K562 (cell line): Measurements from ENCODE around the gene KLF2. TPM values are rescaled to one million over a fixed set of nuclear protein-coding genes. Genes with fewer than 3 reads are reported as not detected.
A peak's percentile ranks its signal among the peaks of the same experiment; 100 is the strongest.

Experiments used
- ATAC-seq: fragments of 200-7000 bp; cut with Tn5 transposase; 3 replicates; pipeline ENCODE4 v1.9.1; 2020; ENCODE audit warnings: moderate library complexity
- BruUV-seq: library from RNA; stranded (reverse); fragments of 400-500 nt; replicated peaks from 2 replicates; lab custom pipeline; 2021; lab: Mats Ljungman, UMichigan
- CTCF ChIA-PET: fragments of 300-600 bp; formaldehyde crosslinking; extraction: SDS; loops from one replicate; lab custom pipeline; 2021; ENCODE audit warnings: low intra/inter-chr PET ratio; lab: Yijun Ruan, JAX
- POLR2A ChIA-PET: fragments of 300-600, 350-650 bp; sonication (Branson Sonifier 250); formaldehyde crosslinking; extraction: SDS; loops from one replicate; lab custom pipeline; 2021; ENCODE audit warnings: antibody characterized with exemption, inconsistent platforms; lab: Yijun Ruan, JAX
- DNase-seq, 4 experiments: peaks; one replicate each; pipeline versions ENCODE4 v3.0.0 to v3.0.0-alpha.2; 2011 to 2018; ENCODE audit warnings: low spot score in 3 of 4, mixed read lengths in 3 of 4; ENCODE audit errors: extremely low read depth in 1 of 4
- FAIRE-seq: peaks from 2 replicates; lab custom pipeline; 2011; peaks lifted over from hg19 to GRCh38; lab: Jason Lieb, UNC
- H2AFZ ChIP-seq: 2 replicates; pipeline ENCODE4 v1.6.0; 2011; ENCODE audit warnings: low read depth, low read length, control low read depth, inconsistent platforms
- H3K27ac ChIP-seq: fragments of 200-600 bp; 3 replicates; pipeline ENCODE4 v1.8.0; 2011; ENCODE audit warnings: low read depth, mild to moderate bottlenecking, control low read depth, inconsistent platforms, low read length, moderate library complexity, mixed read lengths; ENCODE audit errors: extremely low read depth
- H3K27me3 ChIP-seq, 2 experiments: fragments of 300-600 bp in 1 of 2; 2 replicates in 1 of 2; 3 replicates in 1 of 2; pipeline versions ENCODE4 v1.6.0 to v1.8.0; 2011; ENCODE audit warnings: inconsistent platforms in 2 of 2, low read length in 2 of 2, mild to moderate bottlenecking in 1 of 2, mixed read lengths in 1 of 2, moderate library complexity in 1 of 2; ENCODE audit not compliant: control insufficient read depth in 2 of 2, insufficient read depth in 2 of 2
- H3K36me3 ChIP-seq: fragments of 300-600 bp; 3 replicates; pipeline ENCODE4 v1.8.0; 2011; ENCODE audit warnings: mild to moderate bottlenecking, low read length, inconsistent platforms; ENCODE audit not compliant: control insufficient read depth, insufficient read depth
- H3K4me1 ChIP-seq, 2 experiments: fragments of 200-600 bp in 1 of 2; replicated peaks in 1 of 2; 2 replicates in 1 of 2; 3 replicates in 1 of 2; pipeline versions ENCODE4 v1.5.1 to v1.8.0; 2011; ENCODE audit warnings: inconsistent platforms in 2 of 2, low read length in 2 of 2, mild to moderate bottlenecking in 1 of 2, mixed read lengths in 1 of 2, moderate library complexity in 1 of 2; ENCODE audit not compliant: control insufficient read depth in 2 of 2, insufficient read depth in 2 of 2
- H3K4me2 ChIP-seq: 2 replicates; pipeline ENCODE4 v1.6.1; 2011; ENCODE audit warnings: low read length, control low read depth, inconsistent platforms, mixed read lengths; ENCODE audit not compliant: insufficient read depth
- H3K4me3 ChIP-seq: fragments of 200-600 bp; sonication (generic), shearing (Covaris generic); 2 replicates; pipeline ENCODE4 v1.5.1; 2016; ENCODE audit warnings: control low read depth, inconsistent platforms
- H3K79me2 ChIP-seq: fragments of 200-600 bp; 3 replicates; pipeline ENCODE4 v1.8.0; 2011; ENCODE audit warnings: low read length, inconsistent platforms; ENCODE audit not compliant: control insufficient read depth, insufficient read depth
- H3K9ac ChIP-seq, 2 experiments: 2 replicates each; pipeline versions ENCODE4 v1.6.0 to v1.6.1; 2011; ENCODE audit warnings: low read depth in 2 of 2, low read length in 2 of 2, control low read depth in 1 of 2, inconsistent platforms in 1 of 2, mild to moderate bottlenecking in 1 of 2, mixed read lengths in 1 of 2; ENCODE audit not compliant: insufficient read depth in 1 of 2
- H3K9me1 ChIP-seq: one replicate; pipeline ENCODE4 v1.6.0; 2011; ENCODE audit warnings: inconsistent platforms, mild to moderate bottlenecking, low read length, moderate library complexity; ENCODE audit not compliant: control insufficient read depth, insufficient read depth
- H3K9me3 ChIP-seq: replicated peaks from 2 replicates; pipeline ENCODE4 v1.5.1; 2011; ENCODE audit warnings: low read depth, low read length, inconsistent platforms; ENCODE audit not compliant: control insufficient read depth, insufficient read depth
- H4K20me1 ChIP-seq: replicated peaks from 2 replicates; pipeline ENCODE4 v1.6.1; 2011; ENCODE audit warnings: low read length, inconsistent platforms, mixed read lengths; ENCODE audit not compliant: control insufficient read depth, insufficient read depth
- DACH1 ChIP-seq: fragments of 450-650 bp; IDR thresholded peaks from 2 replicates; pipeline ENCODE4 v1.6.1; 2018; ENCODE audit not compliant: partially characterized antibody
- GTF2F1 ChIP-seq: IDR thresholded peaks from 2 replicates; pipeline ENCODE4 v1.6.1; 2011; ENCODE audit warnings: low read depth, low read length, improper control_type of control experiment
- RBM25 ChIP-seq: fragments of 200-400 bp; formaldehyde crosslinking; IDR thresholded peaks from 2 replicates; pipeline ENCODE4 v1.6.1; 2018; ENCODE audit warnings: low read length, low read depth, moderate library complexity; ENCODE audit not compliant: severe bottlenecking
- SMARCA5 ChIP-seq: fragments of 450-650 bp; IDR thresholded peaks from 2 replicates; pipeline ENCODE4 v1.6.1; 2016
- ZKSCAN1 ChIP-seq: fragments of 150-350 bp; IDR thresholded peaks from 2 replicates; pipeline ENCODE4 v1.6.1; 2016; ENCODE audit warnings: low read depth, low read length
- ZNF121 ChIP-seq: sonication (generic); formaldehyde crosslinking; conservative IDR thresholded peaks from 2 replicates; pipeline ENCODE4 v1.8.0; 2022; ENCODE audit warnings: missing genetic modification reagents
- ZNF217 ChIP-seq: sonication (generic); formaldehyde crosslinking; IDR thresholded peaks from 2 replicates; pipeline ENCODE4 v1.8.0; 2022; ENCODE audit warnings: mild to moderate bottlenecking, missing genetic modification reagents
- WGBS: fragments of 100-300 bp; shearing (Covaris generic); methylation state at CpG from one replicate; pipeline ENCODE4 v1.1.6; 2016; ENCODE audit warnings: low coverage, mixed read lengths; ENCODE audit not compliant: insufficient coverage; ENCODE audit errors: missing lambda C conversion rate; 5-methylcytosine and 5-hydroxymethylcytosine counted together
- in situ Hi-C: fragments of 300-500 bp; cut with MboI; formaldehyde crosslinking; loops from 4 replicates; pipeline ENCODE4 v1.15.0; 2018; ENCODE audit warnings: inconsistent platforms, mixed read lengths
- intact Hi-C: fragments of 100-400 bp; cut with micrococcal nuclease; formaldehyde crosslinking; loops from 2 replicates; pipeline ENCODE4 v1.14.2; 2022
- polyA plus RNA-seq, 8 experiments: library from polyadenylated mRNA; depleted of rRNA in 4 of 8; stranded (reverse) in 5 of 8; unstranded in 3 of 8; fragments of >200 nt; fragmentation: Nextera tagmentation in 2 of 8; fragmentation: Illumina TruSeq in 1 of 8; extraction: Ambion mirVana in 2 of 8; extraction: Trizol in 1 of 8; gene quantifications; 2 replicates each; pipeline versions ENCODE4 v1.2.1 to v1.2.3, GENCODE V29; 2011 to 2014; ENCODE audit warnings: inconsistent platforms in 1 of 8, missing spikeins in 1 of 8
- total RNA-seq, 7 experiments: library from RNA; depleted of rRNA in 6 of 7; stranded (reverse); fragments of >200 nt in 6 of 7; fragmentation: Illumina TruSeq in 2 of 7; extraction: Trizol in 2 of 7; gene quantifications; 2 replicates each; pipeline versions ENCODE4 v1.2.1 to v1.2.3, GENCODE V29; 2011 to 2021; ENCODE audit warnings: low replicate concordance in 1 of 7
- TF ChIP-seq, protein P1 (sequence below): fragments of 450-650 bp; IDR thresholded peaks from 2 replicates; pipeline ENCODE4 v1.6.1; 2014; ENCODE audit warnings: low read depth, mild to moderate bottlenecking, moderate library complexity, borderline replicate concordance

KLF2 gene
- total and polyA plus RNA-seq, 9 of the 15 experiments (the other 6 are each of a cell fraction or from before 2014, with no cell fraction given) = 0.07 to 0.71 TPM; not detected in 7

DNA sequence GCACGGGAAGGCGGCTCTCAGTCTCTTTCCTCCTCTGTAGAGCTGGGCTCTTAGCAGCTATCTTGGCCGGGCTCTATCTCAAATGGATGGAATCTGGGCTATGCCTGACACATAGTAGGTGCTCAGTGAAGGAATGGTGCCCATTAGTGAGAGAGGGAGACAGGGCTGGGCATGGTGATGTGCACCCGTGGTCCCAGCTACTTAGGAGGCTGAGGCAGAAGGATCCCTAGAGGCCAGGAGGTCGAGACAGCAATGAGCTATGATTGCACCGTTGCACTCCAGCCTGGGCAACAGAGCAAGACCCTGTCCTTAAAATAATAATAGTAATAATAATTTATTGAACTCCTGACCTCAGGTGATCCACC, 14.7 kb downstream of the KLF2 start:
- DNase-seq = no peak
- ATAC-seq = no peak
- Histone ChIP-seq H4K20me1 (no peaks in the 10 kb centered on the region), H3K4me3 (no peak overlapping the region), H3K27ac (no peak overlapping the region), H3K9me3 (no peaks in the 10 kb centered on the region), H2AFZ (no peak overlapping the region), H3K4me2 (no peak overlapping the region), H3K4me1 (peaks cover 0 to 15% of the 10 kb centered on the region in 2 experiments; a peak in 1 of 5 replicates), H3K9ac (no peak overlapping the region)
- intact Hi-C loops = no loop called here
- POLR2A ChIA-PET = interaction anchor here (0.6 to 1.2 kb wide), 8 partner anchors 8 to 1459 kb away, joined by 3 to 4 read pairs (median 4); partner anchors contain the start of gene KLF2
- BruUV-seq = no TSS peak
- 25% methylated on average over 6 of the region's 6 CpGs for WGBS
- TF ChIP-seq ZKSCAN1 (peak; percentile 74), RBM25 (peak; percentile 9), DACH1 (no peak), GTF2F1 (no peak), ZNF121 (CRISPR knock-in tag) (peak; percentile 33; the same call in 1 of the 2 replicates), SMARCA5 (no peak), ZNF217 (no peak)
- TF ChIP-seq, protein P1, sequence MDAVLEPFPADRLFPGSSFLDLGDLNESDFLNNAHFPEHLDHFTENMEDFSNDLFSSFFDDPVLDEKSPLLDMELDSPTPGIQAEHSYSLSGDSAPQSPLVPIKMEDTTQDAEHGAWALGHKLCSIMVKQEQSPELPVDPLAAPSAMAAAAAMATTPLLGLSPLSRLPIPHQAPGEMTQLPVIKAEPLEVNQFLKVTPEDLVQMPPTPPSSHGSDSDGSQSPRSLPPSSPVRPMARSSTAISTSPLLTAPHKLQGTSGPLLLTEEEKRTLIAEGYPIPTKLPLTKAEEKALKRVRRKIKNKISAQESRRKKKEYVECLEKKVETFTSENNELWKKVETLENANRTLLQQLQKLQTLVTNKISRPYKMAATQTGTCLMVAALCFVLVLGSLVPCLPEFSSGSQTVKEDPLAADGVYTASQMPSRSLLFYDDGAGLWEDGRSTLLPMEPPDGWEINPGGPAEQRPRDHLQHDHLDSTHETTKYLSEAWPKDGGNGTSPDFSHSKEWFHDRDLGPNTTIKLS = no peak
- TF ChIP-seq, all 486 proteins: peak for 3
- Histone ChIP-seq H3K9me1 (no peaks in the 10 kb centered on the region), H3K27me3 (peaks cover 0 to 17% of the 10 kb centered on the region in 2 experiments; a peak in 2 of 5 replicates), H3K36me3 (no peaks in the 10 kb centered on the region), H3K79me2 (no peaks in the 10 kb centered on the region)
- no peak for FAIRE-seq
- CTCF ChIA-PET = no interaction called here
- in situ Hi-C loops = no loop called here
